Measurements from ENCODE around the gene LEFTY1. TPM values are rescaled to one million over a fixed set of nuclear protein-coding genes. Genes with fewer than 3 reads are reported as not detected.

The LEFTY1 gene
- total RNA-seq, 1 experiment from 2014 or later, result 0.64 TPM

DNA sequence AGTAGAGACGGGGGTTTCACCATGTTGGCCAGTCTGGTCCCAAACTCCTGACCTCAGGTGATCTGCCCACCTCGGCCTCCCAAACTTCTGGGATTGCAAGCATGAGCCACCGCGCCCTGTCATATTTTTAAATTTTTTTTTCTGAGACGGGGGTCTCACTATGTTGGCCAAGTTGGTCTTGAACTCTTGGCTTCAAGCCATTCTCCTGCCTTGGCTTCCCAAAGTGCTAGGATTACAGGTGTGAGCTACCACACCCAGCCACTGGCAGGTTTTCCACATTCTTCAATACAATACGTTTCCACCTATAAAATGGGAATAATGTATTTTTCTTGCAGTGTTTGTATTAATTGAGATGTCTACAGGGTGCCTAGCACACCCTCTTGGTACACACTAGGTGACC, 3.4 kb upstream of the LEFTY1 start:
- peaks cover 6 to 24% of the 10 kb centered on the region in 2 experiments; a peak in 3 of 4 replicates for H3K4me1 ChIP-seq (ENCODE audit: control insufficient read depth in 1 of 2, insufficient read depth in 2 of 2, low read length in 2 of 2)

DNA sequence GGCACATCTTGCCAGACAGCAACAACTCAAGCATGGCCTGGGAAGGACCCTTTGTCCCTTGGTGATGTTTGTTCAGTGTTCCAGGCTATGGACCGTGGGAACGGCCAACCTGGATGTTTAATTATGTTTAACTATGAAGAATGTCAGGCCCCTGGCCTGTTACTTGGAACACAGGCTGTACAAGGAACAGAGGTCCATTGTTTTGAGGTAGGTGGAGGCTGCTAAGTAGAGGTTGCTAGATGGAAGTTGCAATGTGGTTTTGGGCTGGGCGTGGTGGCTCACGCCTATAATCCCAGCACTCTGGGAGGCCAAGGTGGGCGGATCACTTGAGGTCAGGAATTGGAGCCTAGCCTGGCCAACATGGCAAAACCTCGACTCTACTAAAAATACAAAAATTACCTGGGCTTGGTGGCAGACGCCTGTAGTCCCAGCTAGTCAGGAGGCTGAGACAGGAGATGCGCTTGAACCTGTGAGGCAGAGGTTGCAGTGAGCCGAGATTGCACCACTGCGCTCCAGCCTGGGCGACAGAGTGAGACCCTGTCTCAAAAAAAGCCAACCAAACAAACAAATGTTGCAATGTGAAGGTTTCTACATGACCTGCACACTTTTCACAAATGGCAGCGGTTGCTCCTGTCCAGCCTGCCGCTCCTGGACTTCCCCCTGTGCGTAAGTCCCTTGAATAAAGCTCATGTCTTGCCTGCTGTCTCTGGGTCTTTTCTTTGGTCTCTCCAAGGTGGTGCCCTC, 2.5 kb upstream of the LEFTY1 start:
- H3K36me3 ChIP-seq (ENCODE audit: control insufficient read depth in 1 of 2, insufficient read depth in 2 of 2, low read length in 2 of 2), result no peaks in the 10 kb centered on the region
- DNase-seq (ENCODE audit: low read depth, low spot score) (no peak), ATAC-seq (peak; percentile 62)
- no peaks in the 10 kb centered on the region for H3K79me2 ChIP-seq (ENCODE audit: insufficient read depth, low read length)
- no peak overlapping the region for H2AFZ ChIP-seq (ENCODE audit: low read depth, low read length, poor library complexity, severe bottlenecking)
- H3K9me3 ChIP-seq (ENCODE audit: control insufficient read depth in 1 of 2, insufficient read depth in 1 of 2, low read depth in 1 of 2, low read length in 2 of 2), result no peaks in the 10 kb centered on the region
- no peak overlapping the region for H3K4me3 ChIP-seq (replicated peaks in 1 of 2; ENCODE audit: low read depth in 1 of 2, low read length in 2 of 2)
- ChIA-PET RAD21 (ENCODE audit: low non-redundant PET in 1 of 2, low total read pairs in 2 of 2, uncharacterized antibody in 2 of 2, unreplicated experiment in 2 of 2) (no interaction called here), CTCF (interaction anchor here (0.8 to 1.1 kb wide), 2 partner anchors 114 to 410 kb away, joined by 3 read pairs; partner anchors contain the start of gene SRP9), POLR2A (no interaction called here)
- H3K9ac ChIP-seq (ENCODE audit: low read length), result no peak overlapping the region
- H4K20me1 ChIP-seq (ENCODE audit: insufficient read depth), result no peaks in the 10 kb centered on the region
- no peaks in the 10 kb centered on the region for H3K27me3 ChIP-seq (ENCODE audit: insufficient read depth, low read length)
- no peaks in the 10 kb centered on the region for H3K9me2 ChIP-seq (ENCODE audit: insufficient read depth)
- peaks cover 0 to 15% of the 10 kb centered on the region in 2 experiments; a peak in 2 of 4 replicates for H3K4me1 ChIP-seq (ENCODE audit: control insufficient read depth in 1 of 2, insufficient read depth in 2 of 2, low read length in 2 of 2)
- H3K4me2 ChIP-seq (ENCODE audit: low read length), result peak overlapping the region; percentile 14; the same call in 1 of the 2 replicates
- intact Hi-C loops (cut with micrococcal nuclease), result no loop called here
- no TSS peak for BruUV-seq (replicated peaks)
- H3K27ac ChIP-seq (ENCODE audit: low read depth, low read length), result no peak overlapping the region
- no peak for TF ChIP-seq ZNF274 (IDR thresholded peaks at IDR 0.05; ENCODE audit: low read depth, low read length)
- no peak for TF ChIP-seq POLR2AphosphoS5 (IDR thresholded peaks at IDR 0.05; ENCODE audit: low read depth, low read length)
- no peak for TF ChIP-seq EGR1 (IDR thresholded peaks at IDR 0.05; ENCODE audit: low read depth)
- no peak for TF ChIP-seq TCF7L2 (IDR thresholded peaks at IDR 0.05; ENCODE audit: borderline replicate concordance, extremely low read depth, insufficient read depth, insufficient read length)
- no peak for TF ChIP-seq SIN3A (IDR thresholded peaks at IDR 0.05; ENCODE audit: low read depth)
- TF ChIP-seq ELF1 (IDR thresholded peaks at IDR 0.05; ENCODE audit: borderline replicate concordance, low read depth), result no peak
- TF ChIP-seq, protein P1, sequence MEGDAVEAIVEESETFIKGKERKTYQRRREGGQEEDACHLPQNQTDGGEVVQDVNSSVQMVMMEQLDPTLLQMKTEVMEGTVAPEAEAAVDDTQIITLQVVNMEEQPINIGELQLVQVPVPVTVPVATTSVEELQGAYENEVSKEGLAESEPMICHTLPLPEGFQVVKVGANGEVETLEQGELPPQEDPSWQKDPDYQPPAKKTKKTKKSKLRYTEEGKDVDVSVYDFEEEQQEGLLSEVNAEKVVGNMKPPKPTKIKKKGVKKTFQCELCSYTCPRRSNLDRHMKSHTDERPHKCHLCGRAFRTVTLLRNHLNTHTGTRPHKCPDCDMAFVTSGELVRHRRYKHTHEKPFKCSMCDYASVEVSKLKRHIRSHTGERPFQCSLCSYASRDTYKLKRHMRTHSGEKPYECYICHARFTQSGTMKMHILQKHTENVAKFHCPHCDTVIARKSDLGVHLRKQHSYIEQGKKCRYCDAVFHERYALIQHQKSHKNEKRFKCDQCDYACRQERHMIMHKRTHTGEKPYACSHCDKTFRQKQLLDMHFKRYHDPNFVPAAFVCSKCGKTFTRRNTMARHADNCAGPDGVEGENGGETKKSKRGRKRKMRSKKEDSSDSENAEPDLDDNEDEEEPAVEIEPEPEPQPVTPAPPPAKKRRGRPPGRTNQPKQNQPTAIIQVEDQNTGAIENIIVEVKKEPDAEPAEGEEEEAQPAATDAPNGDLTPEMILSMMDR (IDR thresholded peaks at IDR 0.05 in 2 of 3, conservative IDR thresholded peaks at IDR 0.05 in 1 of 3; ENCODE audit: borderline replicate concordance in 1 of 3, insufficient read depth in 1 of 3, low read depth in 2 of 3, low read length in 2 of 3), result no peak
- no peak for TF ChIP-seq EZH2phosphoT487 (IDR thresholded peaks at IDR 0.05; ENCODE audit: borderline replicate concordance)
- TF ChIP-seq, protein P2, sequence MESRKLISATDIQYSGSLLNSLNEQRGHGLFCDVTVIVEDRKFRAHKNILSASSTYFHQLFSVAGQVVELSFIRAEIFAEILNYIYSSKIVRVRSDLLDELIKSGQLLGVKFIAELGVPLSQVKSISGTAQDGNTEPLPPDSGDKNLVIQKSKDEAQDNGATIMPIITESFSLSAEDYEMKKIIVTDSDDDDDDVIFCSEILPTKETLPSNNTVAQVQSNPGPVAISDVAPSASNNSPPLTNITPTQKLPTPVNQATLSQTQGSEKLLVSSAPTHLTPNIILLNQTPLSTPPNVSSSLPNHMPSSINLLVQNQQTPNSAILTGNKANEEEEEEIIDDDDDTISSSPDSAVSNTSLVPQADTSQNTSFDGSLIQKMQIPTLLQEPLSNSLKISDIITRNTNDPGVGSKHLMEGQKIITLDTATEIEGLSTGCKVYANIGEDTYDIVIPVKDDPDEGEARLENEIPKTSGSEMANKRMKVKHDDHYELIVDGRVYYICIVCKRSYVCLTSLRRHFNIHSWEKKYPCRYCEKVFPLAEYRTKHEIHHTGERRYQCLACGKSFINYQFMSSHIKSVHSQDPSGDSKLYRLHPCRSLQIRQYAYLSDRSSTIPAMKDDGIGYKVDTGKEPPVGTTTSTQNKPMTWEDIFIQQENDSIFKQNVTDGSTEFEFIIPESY (IDR thresholded peaks at IDR 0.05; ENCODE audit: extremely low read depth, insufficient replicate concordance, low read length), result no peak
- no peak for TF ChIP-seq YY1 (IDR thresholded peaks at IDR 0.05; ENCODE audit: extremely low read depth, insufficient replicate concordance, low read depth, low read length)
- no peak for TF ChIP-seq RAD21 (IDR thresholded peaks at IDR 0.05; ENCODE audit: low read depth)
- TF ChIP-seq CBX3 (IDR thresholded peaks at IDR 0.05; ENCODE audit: low read depth), result no peak
- no peak for TF ChIP-seq JUND (IDR thresholded peaks at IDR 0.05)
- TF ChIP-seq, protein P3, sequence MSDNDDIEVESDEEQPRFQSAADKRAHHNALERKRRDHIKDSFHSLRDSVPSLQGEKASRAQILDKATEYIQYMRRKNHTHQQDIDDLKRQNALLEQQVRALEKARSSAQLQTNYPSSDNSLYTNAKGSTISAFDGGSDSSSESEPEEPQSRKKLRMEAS (IDR thresholded peaks at IDR 0.05), result no peak
- no peak for TF ChIP-seq FOSL1 (IDR thresholded peaks at IDR 0.05; ENCODE audit: low read depth)

More for the DNA sequence above, 3.4 kb upstream of the LEFTY1 start:
- no peak for TF ChIP-seq FOSL1 (IDR thresholded peaks at IDR 0.05; ENCODE audit: low read depth)
- no peak for TF ChIP-seq EZH2phosphoT487 (IDR thresholded peaks at IDR 0.05; ENCODE audit: borderline replicate concordance)
- CTCF ChIA-PET, result no interaction called here
- Histone ChIP-seq H4K20me1 (ENCODE audit: insufficient read depth) (no peaks in the 10 kb centered on the region), H2AFZ (ENCODE audit: low read depth, low read length, poor library complexity, severe bottlenecking) (no peak overlapping the region), H3K79me2 (ENCODE audit: insufficient read depth, low read length) (no peaks in the 10 kb centered on the region), H3K27ac (ENCODE audit: low read depth, low read length) (no peak overlapping the region), H3K27me3 (ENCODE audit: insufficient read depth, low read length) (no peaks in the 10 kb centered on the region), H3K9me3 (ENCODE audit: control insufficient read depth in 1 of 2, insufficient read depth in 1 of 2, low read depth in 1 of 2, low read length in 2 of 2) (no peaks in the 10 kb centered on the region), H3K9ac (ENCODE audit: low read length) (no peak overlapping the region), H3K9me2 (ENCODE audit: insufficient read depth) (no peaks in the 10 kb centered on the region), H3K4me2 (ENCODE audit: low read length) (no peak overlapping the region), H3K36me3 (ENCODE audit: control insufficient read depth in 1 of 2, insufficient read depth in 2 of 2, low read length in 2 of 2) (no peaks in the 10 kb centered on the region), H3K4me3 (replicated peaks in 1 of 2; ENCODE audit: low read depth in 1 of 2, low read length in 2 of 2) (no peak overlapping the region)
- ATAC-seq, result no peak
- DNase-seq (ENCODE audit: low read depth, low spot score), result no peak
- intact Hi-C loops (cut with micrococcal nuclease), result no loop called here
- BruUV-seq (replicated peaks), result no TSS peak
- POLR2A ChIA-PET, result no interaction called here
- RAD21 ChIA-PET (ENCODE audit: low non-redundant PET in 1 of 2, low total read pairs in 2 of 2, uncharacterized antibody in 2 of 2, unreplicated experiment in 2 of 2), result no interaction called here

All from HCT116 (cell line).